Skin of body (tissue), 2 donors: ENCODE data around the gene TRPM8. TPM values are rescaled to one million over a fixed set of nuclear protein-coding genes. Genes with fewer than 3 reads are reported as not detected.
A peak's percentile ranks its signal among the peaks of the same experiment; 100 is the strongest.

Experiments used
- DNase-seq: peaks from one replicate; lab custom pipeline; 2025; lab: John Stamatoyannopoulos, UW
- total RNA-seq: library from RNA; depleted of rRNA; stranded (reverse); fragments of >200 nt; gene quantifications from one replicate; pipeline ENCODE4 v1.2.3, GENCODE V29; 2014

Gene TRPM8
- total RNA-seq, 1 donor from 2014 or later, result 0.10 TPM

GRCh38 chr2:233974530-233975071 is 57.4 kb downstream of the TRPM8 start:
- no peak for DNase-seq

GRCh38 chr2:233976087-233976486 is 58.9 kb downstream of the TRPM8 start:
- DNase-seq, result no peak

GRCh38 chr2:233976690-233977294 is 59.6 kb downstream of the TRPM8 start:
- peak; percentile 73 for DNase-seq

- no peak for DNase-seq
Measured at GRCh38 chr2:233977296-233977837, 60.2 kb downstream of the TRPM8 start.

GRCh38 chr2:233979748-233980147 is 62.6 kb downstream of the TRPM8 start:
- DNase-seq, result no peak

GRCh38 chr2:233980955-233981561 is 63.9 kb downstream of the TRPM8 start:
- DNase-seq, result no peak

- no peak for DNase-seq
Measured at GRCh38 chr2:233981574-233982420, 64.6 kb downstream of the TRPM8 start.

GRCh38 chr2:233982421-233983121 is 65.4 kb downstream of the TRPM8 start:
- DNase-seq, result peak; percentile 90

- no peak for DNase-seq
Measured at GRCh38 chr2:233983445-233983844, 66.3 kb downstream of the TRPM8 start.

- DNase-seq, result no peak
Measured at GRCh38 chr2:233988581-233988980, 71.4 kb downstream of the TRPM8 start.

GRCh38 chr2:233989221-233989858 is 72.2 kb downstream of the TRPM8 start:
- no peak for DNase-seq

GRCh38 chr2:233990261-233990798 is 73.2 kb downstream of the TRPM8 start:
- no peak for DNase-seq

GRCh38 chr2:233991196-233991595 is 74.0 kb downstream of the TRPM8 start:
- DNase-seq, result no peak

GRCh38 chr2:233992513-233993217 is 75.5 kb downstream of the TRPM8 start:
- no peak for DNase-seq

GRCh38 chr2:233993461-233993860 is 76.3 kb downstream of the TRPM8 start:
- no peak for DNase-seq

- peak; percentile 55 for DNase-seq
Measured at GRCh38 chr2:233994151-233994550, 77.0 kb downstream of the TRPM8 start.

GRCh38 chr2:233996000-233996399 is 78.8 kb downstream of the TRPM8 start:
- no peak for DNase-seq

GRCh38 chr2:233996461-233996860 is 79.3 kb downstream of the TRPM8 start:
- DNase-seq, result peak; percentile 97

- DNase-seq, result peak; percentile 38
Measured at GRCh38 chr2:233997707-233998106, 80.5 kb downstream of the TRPM8 start.

- no peak for DNase-seq
Measured at GRCh38 chr2:233999182-233999581, 82.0 kb downstream of the TRPM8 start.
